H1 (cell line): ENCODE measurements around the gene PRKN. TPM values are rescaled to one million over a fixed set of nuclear protein-coding genes. Genes with fewer than 3 reads are reported as not detected.

Source experiments
- CTCF ChIA-PET: fragments of 300-600 bp; sonication (Branson Sonifier 250); formaldehyde crosslinking; loops from one replicate; lab custom pipeline; 2021; ENCODE audit not compliant: partially characterized antibody; lab: Charles Lee
- POLR2A ChIA-PET: fragments of 300-600 bp; sonication (Branson Sonifier 250); formaldehyde crosslinking; loops from one replicate; lab custom pipeline; 2021; ENCODE audit warnings: inconsistent platforms; ENCODE audit not compliant: partially characterized antibody; lab: Charles Lee
- DNase-seq, 2 experiments: peaks; one replicate each; pipeline versions ENCODE4 v3.0.0 to v3.0.0-alpha.2; 2010 to 2022; ENCODE audit warnings: low spot score in 2 of 2, low read depth in 1 of 2, mixed read lengths in 1 of 2
- FAIRE-seq: peaks from 2 replicates; lab custom pipeline; 2011; peaks lifted over from hg19 to GRCh38; lab: Jason Lieb, UNC
- H2AFZ ChIP-seq: 2 replicates; pipeline ENCODE4 v1.8.1; 2012; ENCODE audit warnings: low read length, inconsistent platforms
- H2AK5ac ChIP-seq: 2 replicates; pipeline ENCODE4 v1.6.1; 2013; ENCODE audit warnings: low read depth, low read length
- H2BK120ac ChIP-seq: replicated peaks from 2 replicates; pipeline ENCODE3; 2013; ENCODE audit warnings: low read depth, low read length, inconsistent platforms
- H2BK12ac ChIP-seq: 2 replicates; pipeline ENCODE4 v1.6.1; 2013; ENCODE audit warnings: low read depth, low read length
- H2BK15ac ChIP-seq: 2 replicates; pipeline ENCODE4 v1.6.1; 2013; ENCODE audit warnings: low read length
- H2BK20ac ChIP-seq: 2 replicates; pipeline ENCODE4 v1.6.1; 2013; ENCODE audit warnings: low read length
- H2BK5ac ChIP-seq: 2 replicates; pipeline ENCODE4 v1.6.1; 2013; ENCODE audit warnings: low read depth, low read length
- H3K14ac ChIP-seq: 2 replicates; pipeline ENCODE4 v1.6.1; 2013; ENCODE audit warnings: inconsistent platforms; ENCODE audit not compliant: insufficient read length
- H3K18ac ChIP-seq: 2 replicates; pipeline ENCODE4 v1.6.1; 2013; ENCODE audit warnings: low read length; ENCODE audit errors: extremely low read depth
- H3K23ac ChIP-seq: 2 replicates; pipeline ENCODE4 v1.6.1; 2013; ENCODE audit warnings: inconsistent platforms; ENCODE audit not compliant: insufficient read length
- H3K23me2 ChIP-seq: 2 replicates; pipeline ENCODE4 v1.6.1; 2013; ENCODE audit warnings: low read depth, low read length
- H3K27ac ChIP-seq: 2 replicates; pipeline ENCODE4 v1.6.1; 2011; ENCODE audit warnings: low read depth, low read length, inconsistent platforms
- H3K27me3 ChIP-seq, 4 experiments: replicated peaks in 1 of 4; 1 replicate in 1 of 4; 2 replicates in 3 of 4; pipeline versions ENCODE4 v1.6.1 to v1.8.1; 2011 to 2013; ENCODE audit warnings: low read length in 3 of 4, mild to moderate bottlenecking in 3 of 4, inconsistent platforms in 2 of 4, mixed read lengths in 2 of 4, moderate library complexity in 1 of 4; ENCODE audit not compliant: control insufficient read depth in 3 of 4, insufficient read depth in 3 of 4; ENCODE audit errors: extremely low read depth in 1 of 4
- H3K36me3 ChIP-seq, 4 experiments: 2 replicates each; pipeline versions ENCODE4 v1.6.1 to v1.8.1; 2011 to 2013; ENCODE audit warnings: mild to moderate bottlenecking in 4 of 4, low read length in 3 of 4, moderate library complexity in 2 of 4, control low read depth in 1 of 4, inconsistent platforms in 1 of 4; ENCODE audit not compliant: insufficient read depth in 4 of 4, control insufficient read depth in 2 of 4
- H3K4ac ChIP-seq: replicated peaks from 2 replicates; pipeline ENCODE3; 2013; ENCODE audit warnings: low read length, low read depth, mixed read lengths, inconsistent platforms; ENCODE audit not compliant: insufficient read length
- H3K4me1 ChIP-seq, 4 experiments: replicated peaks in 1 of 4; 1 replicate in 1 of 4; 2 replicates in 3 of 4; pipeline versions ENCODE4 v1.6.1 to v1.8.1; 2011 to 2013; ENCODE audit warnings: low read length in 3 of 4, inconsistent platforms in 2 of 4, mixed read lengths in 1 of 4; ENCODE audit not compliant: insufficient read depth in 4 of 4, control insufficient read depth in 3 of 4
- H3K4me2 ChIP-seq, 2 experiments: 2 replicates each; pipeline versions ENCODE4 v1.6.1 to v1.8.1; 2011 to 2013; ENCODE audit warnings: low read depth in 2 of 2, low read length in 2 of 2, control low read depth in 1 of 2, inconsistent platforms in 1 of 2, mild to moderate bottlenecking in 1 of 2; ENCODE audit not compliant: insufficient read depth in 1 of 2
- H3K4me3 ChIP-seq, 4 experiments: fragments of 200-600, 300-600 bp in 1 of 4; sonication (generic), shearing (Covaris generic), sonication (Bioruptor Twin) in 1 of 4; 2 replicates each; pipeline versions ENCODE4 v1.5.1 to v1.8.1; 2011 to 2016; ENCODE audit warnings: low read length in 4 of 4, low read depth in 3 of 4, control low read depth in 2 of 4, inconsistent platforms in 2 of 4, mild to moderate bottlenecking in 2 of 4, mixed read lengths in 1 of 4, moderate library complexity in 1 of 4; ENCODE audit not compliant: insufficient read depth in 2 of 4; ENCODE audit errors: extremely low read depth in 1 of 4
- H3K56ac ChIP-seq: replicated peaks from 2 replicates; pipeline ENCODE3; 2013; ENCODE audit warnings: low read depth, mild to moderate bottlenecking, mixed read lengths, low read length, inconsistent platforms; ENCODE audit not compliant: insufficient read length
- H3K79me1 ChIP-seq: 2 replicates; pipeline ENCODE4 v1.6.1; 2013; ENCODE audit warnings: low read depth, low read length, control low read depth
- H3K79me2 ChIP-seq, 2 experiments: 2 replicates each; pipeline versions ENCODE4 v1.6.1 to v1.8.1; 2012 to 2013; ENCODE audit warnings: low read length in 2 of 2, mild to moderate bottlenecking in 2 of 2, inconsistent platforms in 1 of 2; ENCODE audit not compliant: insufficient read depth in 2 of 2, control insufficient read depth in 1 of 2
- H3K9ac ChIP-seq, 4 experiments: replicated peaks in 1 of 4; 1 replicate in 1 of 4; 2 replicates in 3 of 4; pipeline versions ENCODE4 v1.6.1 to v1.8.1; 2011 to 2013; ENCODE audit warnings: low read depth in 3 of 4, low read length in 3 of 4, control low read depth in 2 of 4, mild to moderate bottlenecking in 2 of 4, moderate library complexity in 2 of 4, inconsistent platforms in 1 of 4; ENCODE audit errors: extremely low read depth in 1 of 4
- H3K9me3 ChIP-seq, 2 experiments: 2 replicates each; pipeline versions ENCODE4 v1.6.1 to v1.8.1; 2012 to 2013; ENCODE audit warnings: mild to moderate bottlenecking in 2 of 2, moderate library complexity in 2 of 2, control low read depth in 1 of 2, inconsistent platforms in 1 of 2, low read depth in 1 of 2, low read length in 1 of 2, mixed read lengths in 1 of 2; ENCODE audit not compliant: insufficient read depth in 2 of 2
- H4K20me1 ChIP-seq, 2 experiments: replicated peaks in 1 of 2; 2 replicates each; pipeline versions ENCODE3 to v1.8.1; 2011 to 2013; ENCODE audit warnings: inconsistent platforms in 2 of 2, low read length in 2 of 2, mild to moderate bottlenecking in 1 of 2; ENCODE audit not compliant: insufficient read depth in 2 of 2, control insufficient read depth in 1 of 2
- H4K5ac ChIP-seq: 2 replicates; pipeline ENCODE4 v1.6.1; 2013; ENCODE audit warnings: low read length, low read depth, mixed read lengths, inconsistent platforms; ENCODE audit not compliant: insufficient read length
- H4K8ac ChIP-seq: 2 replicates; pipeline ENCODE4 v1.8.0; 2013; ENCODE audit warnings: mild to moderate bottlenecking, moderate library complexity, low read length, inconsistent platforms; ENCODE audit not compliant: insufficient read depth; ENCODE audit errors: extremely low read depth
- H4K91ac ChIP-seq: replicated peaks from 2 replicates; pipeline ENCODE3; 2013; ENCODE audit warnings: low read length, mixed read lengths, inconsistent platforms; ENCODE audit not compliant: insufficient read length
- BACH1 ChIP-seq: IDR thresholded peaks from 2 replicates; pipeline ENCODE4 v1.6.1; 2012; ENCODE audit warnings: low read length, improper control_type of control experiment
- FOSL1 ChIP-seq: IDR thresholded peaks from 2 replicates; pipeline ENCODE4 v1.6.1; 2011; ENCODE audit warnings: mild to moderate bottlenecking, low read depth, low read length, moderate library complexity; ENCODE audit not compliant: insufficient read depth
- HDAC2 ChIP-seq, 2 experiments: fragments of 300-600 bp in 1 of 2; sonication (generic) in 1 of 2; IDR thresholded peaks; 2 replicates each; pipeline ENCODE4 v1.6.1; 2011 to 2012; ENCODE audit warnings: low read depth in 2 of 2, low read length in 2 of 2, mild to moderate bottlenecking in 2 of 2, moderate library complexity in 2 of 2, borderline replicate concordance in 1 of 2, inconsistent platforms in 1 of 2
- WGBS, 2 experiments: shearing (Covaris generic) in 1 of 2; methylation state at CpG; one replicate each; pipeline versions ENCODE4 v1.1.6 to v1.1.7; 2013 to 2015; ENCODE audit warnings: low lambda C conversion rate in 2 of 2, mixed read lengths in 2 of 2, inconsistent platforms in 1 of 2, low coverage in 1 of 2, missing lambda C conversion rate in 1 of 2; ENCODE audit not compliant: insufficient replicate concordance in 2 of 2, insufficient coverage in 1 of 2, insufficient read length in 1 of 2; ENCODE audit errors: extremely low coverage in 1 of 2, missing lambda C conversion rate in 1 of 2; 5-methylcytosine and 5-hydroxymethylcytosine counted together
- polyA plus RNA-seq, 7 experiments: library from polyadenylated mRNA; depleted of rRNA in 3 of 7; stranded (reverse) in 5 of 7; unstranded in 2 of 7; fragments of >200 nt in 5 of 7; fragments of 200-250 nt in 2 of 7; gene quantifications; 1 replicate in 5 of 7; 2 replicates in 1 of 7; 4 replicates in 1 of 7; pipeline versions ENCODE4 v1.2.1 to v1.2.3, GENCODE V29; 2011 to 2013; ENCODE audit warnings: missing spikeins in 2 of 7, mixed read lengths in 2 of 7
- total RNA-seq: library from RNA; stranded (reverse); fragmentation: NEBNext Ultra II Directional; extraction: Animal tissue kit (Norgen Biotek cat#: 25700); gene quantifications from 2 replicates; pipeline ENCODE4 v1.2.1, GENCODE V29; 2021

Gene PRKN
- total and polyA plus RNA-seq, 2 of the 8 experiments (the other 6 are each of a cell fraction or from before 2014, with no cell fraction given): 0.13 to 0.29 TPM

DNA sequence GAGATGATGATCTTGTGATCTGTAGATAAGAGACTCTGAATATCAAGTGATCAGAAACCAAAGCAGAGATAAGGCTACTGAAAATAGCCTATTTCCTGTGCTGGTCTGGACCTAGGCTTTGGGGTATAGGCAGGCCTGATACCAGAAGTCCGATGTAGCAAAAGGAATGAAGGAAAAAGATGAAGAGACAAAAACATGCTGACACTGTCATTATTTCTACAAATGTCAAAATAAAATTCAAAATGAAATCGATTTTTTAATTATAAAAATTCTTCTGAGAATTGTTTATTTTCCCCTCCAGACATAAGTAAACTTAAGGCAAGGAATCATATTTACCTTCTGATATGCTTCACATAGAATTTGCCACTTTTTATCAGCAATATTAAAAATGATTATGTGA is 252.8 kb downstream of the PRKN start:
- H3K14ac ChIP-seq: no peak overlapping the region
- no peak overlapping the region for H4K5ac ChIP-seq
- H3K36me3 ChIP-seq: no peaks in the 10 kb centered on the region
- H2BK5ac ChIP-seq: no peak overlapping the region
- DNase-seq (no peak), FAIRE-seq (no peak)
- no peaks in the 10 kb centered on the region for H3K23me2 ChIP-seq
- no peaks in the 10 kb centered on the region for H3K4me1 ChIP-seq
- H3K4me3 ChIP-seq: no peak overlapping the region
- POLR2A ChIA-PET: no interaction called here
- H2BK120ac ChIP-seq: no peak overlapping the region
- no peak overlapping the region for H3K4me2 ChIP-seq
- WGBS, 2 experiments: 69% methylated on average over 2 of the region's 2 CpGs; no CpG with 5 or more reads in 1 of the 2 experiments
- H2AK5ac ChIP-seq: no peak overlapping the region
- H2BK15ac ChIP-seq: no peak overlapping the region
- CTCF ChIA-PET: no interaction called here
- no peak overlapping the region for H4K8ac ChIP-seq
- no peaks in the 10 kb centered on the region for H3K79me1 ChIP-seq
- no peak overlapping the region for H2BK20ac ChIP-seq
- no peak overlapping the region for H3K18ac ChIP-seq
- H4K91ac ChIP-seq: no peak overlapping the region
- H3K23ac ChIP-seq: no peak overlapping the region
- H4K20me1 ChIP-seq: peaks cover 0 to 1% of the 10 kb centered on the region in 2 experiments
- no peak overlapping the region for H3K4ac ChIP-seq
- no peak overlapping the region for H3K27ac ChIP-seq
- no peak overlapping the region for H2AFZ ChIP-seq
- no peak overlapping the region for H2BK12ac ChIP-seq
- H3K9me3 ChIP-seq: no peaks in the 10 kb centered on the region
- no peak overlapping the region for H3K9ac ChIP-seq
- no peak overlapping the region for H3K56ac ChIP-seq
- H3K27me3 ChIP-seq: no peaks in the 10 kb centered on the region
- no peaks in the 10 kb centered on the region for H3K79me2 ChIP-seq
- TF ChIP-seq BACH1 (no peak), FOSL1 (no peak), HDAC2 (IDR thresholded peaks at IDR 0.05; ENCODE audit: borderline replicate concordance in 1 of 2, low read depth in 2 of 2, low read length in 2 of 2) (no peak)
